Measurements from ENCODE around the gene HLTF.
A peak's percentile ranks its signal among the peaks of the same experiment; 100 is the strongest.
"Not testable (repeated sequence)": the region's sequence is repeated elsewhere in the genome, so short reads cannot be mapped to it uniquely, and the experiment has no call there.

The HLTF gene

DNA sequence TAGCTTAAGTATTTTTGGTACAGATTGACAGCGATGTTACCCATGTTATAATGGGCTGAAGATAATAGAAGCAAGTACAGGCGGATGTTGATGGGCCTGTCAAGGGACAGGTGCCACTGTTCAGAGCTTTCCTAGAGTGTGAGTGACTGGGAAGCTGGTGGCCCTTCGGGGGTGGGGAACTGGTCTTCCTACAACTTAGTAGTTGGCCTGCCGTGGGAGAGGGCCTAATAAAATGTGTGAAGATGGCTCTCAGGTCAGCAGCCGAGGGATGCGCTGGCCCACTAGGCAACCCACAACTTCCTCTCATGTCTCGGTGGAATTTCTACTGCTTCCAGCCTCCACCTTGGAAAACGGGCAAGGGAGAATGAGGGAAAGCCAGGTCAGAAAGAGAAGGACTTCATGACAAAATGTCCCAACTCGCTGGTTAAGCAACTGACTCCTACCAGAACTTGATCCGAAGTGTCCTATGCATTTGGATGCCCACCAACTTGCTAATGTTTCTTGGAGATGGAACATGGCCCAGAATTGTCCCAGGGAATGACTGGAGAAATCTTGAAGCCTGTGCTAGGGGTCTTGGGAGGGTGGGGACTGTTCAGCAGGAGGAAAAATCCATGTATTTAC, 93.6 kb downstream of the HLTF start:
- DNase-seq (ENCODE audit: low read depth): no peak
- TF ChIP-seq, protein P1, sequence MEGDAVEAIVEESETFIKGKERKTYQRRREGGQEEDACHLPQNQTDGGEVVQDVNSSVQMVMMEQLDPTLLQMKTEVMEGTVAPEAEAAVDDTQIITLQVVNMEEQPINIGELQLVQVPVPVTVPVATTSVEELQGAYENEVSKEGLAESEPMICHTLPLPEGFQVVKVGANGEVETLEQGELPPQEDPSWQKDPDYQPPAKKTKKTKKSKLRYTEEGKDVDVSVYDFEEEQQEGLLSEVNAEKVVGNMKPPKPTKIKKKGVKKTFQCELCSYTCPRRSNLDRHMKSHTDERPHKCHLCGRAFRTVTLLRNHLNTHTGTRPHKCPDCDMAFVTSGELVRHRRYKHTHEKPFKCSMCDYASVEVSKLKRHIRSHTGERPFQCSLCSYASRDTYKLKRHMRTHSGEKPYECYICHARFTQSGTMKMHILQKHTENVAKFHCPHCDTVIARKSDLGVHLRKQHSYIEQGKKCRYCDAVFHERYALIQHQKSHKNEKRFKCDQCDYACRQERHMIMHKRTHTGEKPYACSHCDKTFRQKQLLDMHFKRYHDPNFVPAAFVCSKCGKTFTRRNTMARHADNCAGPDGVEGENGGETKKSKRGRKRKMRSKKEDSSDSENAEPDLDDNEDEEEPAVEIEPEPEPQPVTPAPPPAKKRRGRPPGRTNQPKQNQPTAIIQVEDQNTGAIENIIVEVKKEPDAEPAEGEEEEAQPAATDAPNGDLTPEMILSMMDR (IDR thresholded peaks at IDR 0.05; ENCODE audit: control insufficient read depth, insufficient read depth, low read depth, low read length, missing control alignments): no peak
- peak overlapping the region; percentile 67 for H3K4me3 ChIP-seq (ENCODE audit: control insufficient read depth, low read depth, low read length)

DNA sequence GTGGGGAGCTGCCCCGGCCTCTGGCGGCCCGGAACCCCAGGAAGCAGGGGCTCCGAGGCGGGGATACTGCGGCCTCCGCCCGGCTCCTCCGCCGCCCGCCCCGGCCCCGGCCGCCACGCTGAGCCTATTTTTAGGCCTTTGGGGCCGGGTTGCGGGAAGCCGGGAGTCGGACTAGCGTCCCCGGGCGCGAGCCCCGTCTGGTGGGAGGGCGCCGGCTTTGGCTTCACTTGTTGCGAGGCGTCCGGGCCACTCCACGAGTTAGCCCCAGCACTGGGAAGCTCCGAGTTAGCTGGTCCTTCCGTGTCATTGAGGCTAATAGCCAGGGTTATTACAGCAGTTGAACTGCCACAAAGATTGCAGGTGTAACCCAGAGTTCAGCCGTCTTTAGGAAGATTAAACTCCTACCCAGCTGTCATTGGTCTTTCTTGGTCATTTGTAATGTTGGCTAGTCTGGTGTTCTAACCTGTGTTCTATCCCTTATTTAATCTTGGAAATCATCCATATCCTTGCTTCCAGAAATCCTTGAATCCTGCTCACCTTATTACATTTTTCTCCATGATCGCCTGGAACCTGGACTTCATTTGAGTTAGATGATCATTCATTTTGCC, 94.2 kb downstream of the HLTF start:
- TF ChIP-seq, protein P1 (IDR thresholded peaks at IDR 0.05; ENCODE audit: control insufficient read depth, insufficient read depth, low read depth, low read length, missing control alignments): no peak
- DNase-seq (ENCODE audit: low read depth): no peak
- H3K4me3 ChIP-seq (ENCODE audit: control insufficient read depth, low read depth, low read length): peak overlapping the region; percentile 67

DNA sequence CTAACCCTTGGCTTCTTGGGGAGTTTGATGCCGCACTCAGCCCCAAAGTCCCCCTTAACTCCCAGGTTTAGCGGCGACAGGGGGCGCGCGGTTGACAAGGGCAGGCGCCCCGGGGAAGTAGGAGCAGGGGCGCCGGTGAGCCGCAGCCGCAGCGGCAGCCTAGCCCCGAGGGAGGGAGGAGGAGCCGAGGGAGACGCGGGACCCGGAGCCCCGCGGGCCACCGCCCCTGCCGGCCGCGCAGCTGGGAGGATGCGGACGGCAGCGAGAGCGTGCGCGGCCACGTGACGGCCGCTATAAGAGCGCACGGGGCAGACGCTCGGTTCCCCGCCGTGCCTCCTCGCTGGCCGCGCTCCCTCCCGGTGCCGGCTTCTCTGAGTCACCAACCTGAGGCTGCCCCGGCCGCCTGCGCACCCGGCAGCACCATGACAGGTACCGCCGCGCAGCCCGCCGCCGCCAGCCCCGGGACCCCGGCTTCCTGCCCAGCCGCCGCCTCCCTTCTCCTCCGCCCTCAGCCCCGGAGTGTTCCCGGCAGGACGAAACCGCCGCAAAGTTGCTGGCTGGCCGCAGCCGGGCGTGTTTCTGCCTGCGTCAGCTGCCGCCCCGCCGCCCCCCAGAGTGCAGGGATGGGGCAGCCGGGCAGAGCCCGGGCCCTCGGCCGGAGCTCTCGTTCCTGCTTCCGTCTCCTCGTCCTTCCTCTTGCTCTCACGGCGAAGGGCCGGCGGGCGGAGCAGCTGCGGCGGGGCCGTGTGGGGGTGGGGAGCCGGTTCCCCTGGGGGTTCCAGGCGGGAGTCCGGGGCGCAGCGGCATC, 94.9 kb downstream of the HLTF start, which contains the start of gene GYG1:
Gene GYG1, plus strand, starts transcription at position 322 of the 808 bp plus-strand sequence. Its CDS starts 101 bp downstream, at position 423.
- peak; percentile 21 for DNase-seq (ENCODE audit: low read depth)
- peak within 1 kb of the TSS; percentile 67 for H3K4me3 ChIP-seq (ENCODE audit: control insufficient read depth, low read depth, low read length)
- TF ChIP-seq, protein P1 (IDR thresholded peaks at IDR 0.05; ENCODE audit: control insufficient read depth, insufficient read depth, low read depth, low read length, missing control alignments): peak; percentile 32

DNA sequence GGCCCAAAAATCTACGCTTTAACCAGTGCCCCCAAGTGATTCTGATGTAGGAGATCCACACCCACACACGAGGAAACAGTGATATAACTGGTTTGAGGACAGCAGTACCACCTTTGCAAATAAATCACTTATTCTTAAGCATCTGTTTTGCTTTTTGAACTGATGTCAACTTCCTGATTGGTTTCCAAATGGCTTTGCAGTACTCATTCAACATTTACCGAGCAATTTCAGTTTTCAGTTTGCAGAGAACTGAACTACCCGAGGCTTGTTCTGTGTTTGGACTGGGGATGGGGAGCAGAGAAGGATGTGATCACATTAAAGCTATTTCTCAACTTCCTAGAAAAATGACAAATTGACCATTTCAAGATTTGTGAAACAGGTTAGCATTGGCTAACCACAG, 96.1 kb downstream of the HLTF start:
- H3K4me3 ChIP-seq (ENCODE audit: control insufficient read depth, low read depth, low read length): no peak overlapping the region
- DNase-seq (ENCODE audit: low read depth): no peak
- TF ChIP-seq, protein P1 (IDR thresholded peaks at IDR 0.05; ENCODE audit: control insufficient read depth, insufficient read depth, low read depth, low read length, missing control alignments): no peak

DNA sequence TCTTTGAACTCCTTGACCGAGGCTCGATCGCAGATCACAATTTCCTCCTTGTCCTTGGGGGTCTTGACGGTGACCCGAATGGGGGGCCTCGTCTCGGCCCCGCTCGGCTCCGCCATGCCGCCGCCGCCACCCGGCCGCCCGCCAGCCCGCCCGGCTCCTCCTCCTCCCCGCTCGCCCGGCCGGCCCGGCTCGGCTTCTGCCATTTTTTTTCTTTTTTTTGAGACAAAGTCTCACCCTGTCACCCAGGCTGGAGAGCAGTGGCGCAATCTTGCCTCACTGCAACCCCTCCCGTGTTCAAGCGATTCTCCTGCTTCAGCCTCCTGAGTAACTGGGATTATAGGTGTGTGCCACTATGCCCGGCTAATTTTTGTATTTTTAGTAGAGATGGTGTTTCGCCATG, 98.8 kb downstream of the HLTF start:
- DNase-seq (ENCODE audit: low read depth); H3K4me3 ChIP-seq (ENCODE audit: control insufficient read depth, low read depth, low read length): not testable (repeated sequence)

DNA sequence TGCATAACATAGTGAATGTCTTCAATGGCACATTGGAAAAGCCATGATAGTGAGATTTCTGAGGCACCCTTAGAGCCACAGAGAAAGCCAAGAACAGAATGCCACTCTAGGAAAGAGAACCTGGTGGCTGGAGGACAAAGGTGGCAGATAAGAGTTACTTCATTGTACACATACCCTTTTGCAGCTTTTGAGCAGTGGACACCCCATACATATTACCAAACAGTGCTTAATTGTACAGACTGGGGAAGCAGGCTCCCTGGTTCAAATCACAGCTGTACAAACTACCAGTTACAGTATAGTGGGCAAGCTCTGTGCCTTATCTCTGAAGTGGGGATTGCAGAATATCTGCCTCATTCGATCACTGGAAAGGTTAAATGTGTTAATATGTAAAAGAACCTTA, 105.1 kb downstream of the HLTF start:
- no peak for DNase-seq (ENCODE audit: low read depth)
- TF ChIP-seq, protein P1 (IDR thresholded peaks at IDR 0.05; ENCODE audit: control insufficient read depth, insufficient read depth, low read depth, low read length, missing control alignments): no peak
- no peak overlapping the region for H3K4me3 ChIP-seq (ENCODE audit: control insufficient read depth, low read depth, low read length)

All from AG09309 (cell line).